NCI-H526 treated with DMSO at 0.1 percent for 48 hours (cell line): ENCODE results near the gene RALGDS.
"Not testable (repeated sequence)": the region's sequence is repeated elsewhere in the genome, so short reads cannot be mapped to it uniquely, and the experiment has no call there.

ENCODE experiments used
- DNase-seq: peaks from one replicate; lab custom pipeline; 2025; lab: John Stamatoyannopoulos, UW

The RALGDS gene

GRCh38 chr9:133087429-133088145, 33.5 kb downstream of the RALGDS start:
- no peak for DNase-seq

GRCh38 chr9:133086894-133087293, 34.1 kb downstream of the RALGDS start:
- no peak for DNase-seq

GRCh38 chr9:133086212-133086860, 34.7 kb downstream of the RALGDS start:
- not testable (repeated sequence) for DNase-seq

GRCh38 chr9:133083688-133084087, 37.4 kb downstream of the RALGDS start:
- DNase-seq: not testable (repeated sequence)

GRCh38 chr9:133081957-133082644, 38.9 kb downstream of the RALGDS start:
- not testable (repeated sequence) for DNase-seq

GRCh38 chr9:133080786-133081779, 40.0 kb downstream of the RALGDS start:
- not testable (repeated sequence) for DNase-seq

- DNase-seq: no peak
Measured at GRCh38 chr9:133080161-133080560, 40.9 kb downstream of the RALGDS start.

- DNase-seq: no peak
Measured at GRCh38 chr9:133078486-133078885, 42.6 kb downstream of the RALGDS start.

- DNase-seq: no peak
Measured at GRCh38 chr9:133076691-133077090, 44.3 kb downstream of the RALGDS start.

- DNase-seq: no peak
Measured at GRCh38 chr9:133075925-133076630, 45.0 kb downstream of the RALGDS start.

- no peak for DNase-seq
Measured at GRCh38 chr9:133074111-133074651, 46.9 kb downstream of the RALGDS start.

- no peak for DNase-seq
Measured at GRCh38 chr9:133073086-133074014, 47.7 kb downstream of the RALGDS start.

- not testable (repeated sequence) for DNase-seq
Measured at GRCh38 chr9:133072210-133072609, 48.8 kb downstream of the RALGDS start.

GRCh38 chr9:133071484-133072150, 49.4 kb downstream of the RALGDS start:
- DNase-seq: no peak

- not testable (repeated sequence) for DNase-seq
Measured at GRCh38 chr9:133070985-133071384, 50.1 kb downstream of the RALGDS start.

- DNase-seq: not testable (repeated sequence)
Measured at GRCh38 chr9:133070500-133070961, 50.5 kb downstream of the RALGDS start.

GRCh38 chr9:133068431-133068830, 52.6 kb downstream of the RALGDS start:
- DNase-seq: not testable (repeated sequence)

- no peak for DNase-seq
Measured at GRCh38 chr9:133067813-133068212, 53.2 kb downstream of the RALGDS start.

- no peak for DNase-seq
Measured at GRCh38 chr9:133067006-133067405, 54.0 kb downstream of the RALGDS start.
